IMR-90 (cell line): ENCODE measurements around the gene TRIM5. TPM values are rescaled to one million over a fixed set of nuclear protein-coding genes. Genes with fewer than 3 reads are reported as not detected.

Experiments
- ATAC-seq: fragments of 200-7000 bp; cut with Tn5 transposase; 2 replicates; pipeline ENCODE4 v1.9.1; 2020; ENCODE audit warnings: low read depth, mild to moderate bottlenecking, moderate library complexity
- BruUV-seq: library from RNA; stranded (reverse); fragments of 400-500 nt; replicated peaks from 2 replicates; lab custom pipeline; 2021; lab: Mats Ljungman, UMichigan
- CTCF ChIA-PET: fragments of 300-600 bp; formaldehyde crosslinking; extraction: SDS; loops from one replicate; lab custom pipeline; 2021; ENCODE audit warnings: antibody characterized with exemption; lab: Yijun Ruan, JAX
- POLR2A ChIA-PET: fragments of 300-600 bp; sonication (Branson Sonifier 250); formaldehyde crosslinking; loops from one replicate; lab custom pipeline; 2022; ENCODE audit warnings: antibody characterized with exemption; ENCODE audit not compliant: unreplicated experiment; lab: Charles Lee
- DNase-seq: peaks from one replicate; pipeline ENCODE4 v3.0.0; 2013
- H2AFZ ChIP-seq: replicated peaks from 2 replicates; pipeline ENCODE3; 2013; ENCODE audit warnings: low read length, mild to moderate bottlenecking; ENCODE audit not compliant: poor library complexity
- H2AK5ac ChIP-seq: 2 replicates; pipeline ENCODE4 v1.6.1; 2013; ENCODE audit warnings: low read depth, low read length, inconsistent platforms
- H2AK9ac ChIP-seq: replicated peaks from 2 replicates; pipeline ENCODE3; 2013; ENCODE audit warnings: mild to moderate bottlenecking, low read depth, low read length, moderate library complexity; ENCODE audit not compliant: poor library complexity
- H2BK120ac ChIP-seq: 2 replicates; pipeline ENCODE4 v1.6.1; 2013; ENCODE audit warnings: low read depth, low read length, inconsistent platforms
- H2BK15ac ChIP-seq: 3 replicates; pipeline ENCODE4 v1.6.1; 2013; ENCODE audit warnings: low read depth, low read length, inconsistent platforms
- H2BK20ac ChIP-seq: 2 replicates; pipeline ENCODE4 v1.6.1; 2013; ENCODE audit warnings: low read depth, mild to moderate bottlenecking, inconsistent platforms, low read length, moderate library complexity
- H2BK5ac ChIP-seq: 2 replicates; pipeline ENCODE4 v1.6.1; 2013; ENCODE audit warnings: mild to moderate bottlenecking, low read depth, low read length, inconsistent platforms; ENCODE audit not compliant: poor library complexity, severe bottlenecking
- H3K14ac ChIP-seq: replicated peaks from 2 replicates; pipeline ENCODE4 v1.6.1; 2013; ENCODE audit warnings: low read depth, low read length, inconsistent platforms
- H3K18ac ChIP-seq: 2 replicates; pipeline ENCODE4 v1.6.1; 2013; ENCODE audit warnings: low read depth, low read length, control low read depth
- H3K23ac ChIP-seq: 2 replicates; pipeline ENCODE4 v1.6.1; 2013; ENCODE audit warnings: low read depth, low read length, inconsistent platforms
- H3K27ac ChIP-seq: 2 replicates; pipeline ENCODE4 v1.5.1; 2013; ENCODE audit warnings: mild to moderate bottlenecking, control low read depth, low read length; ENCODE audit not compliant: insufficient read depth
- H3K27me3 ChIP-seq: 2 replicates; pipeline ENCODE4 v1.6.1; 2013; ENCODE audit warnings: low read length; ENCODE audit not compliant: control insufficient read depth, insufficient read depth
- H3K36me3 ChIP-seq: 2 replicates; pipeline ENCODE4 v1.6.1; 2013; ENCODE audit warnings: low read length, mixed read lengths; ENCODE audit not compliant: control insufficient read depth, insufficient read depth
- H3K4ac ChIP-seq: 2 replicates; pipeline ENCODE4 v1.6.1; 2013; ENCODE audit warnings: low read depth, low read length, inconsistent platforms
- H3K4me1 ChIP-seq: 2 replicates; pipeline ENCODE4 v1.6.1; 2013; ENCODE audit warnings: low read length, mixed read lengths; ENCODE audit not compliant: control insufficient read depth, insufficient read depth
- H3K4me2 ChIP-seq: 2 replicates; pipeline ENCODE4 v1.6.1; 2013; ENCODE audit warnings: low read depth, mild to moderate bottlenecking, control low read depth, low read length, moderate library complexity
- H3K4me3 ChIP-seq: 2 replicates; pipeline ENCODE4 v1.5.1; 2013; ENCODE audit warnings: low read depth, mild to moderate bottlenecking, control low read depth, low read length, moderate library complexity; ENCODE audit not compliant: insufficient read depth
- H3K56ac ChIP-seq: 2 replicates; pipeline ENCODE4 v1.6.1; 2013; ENCODE audit warnings: low read length, inconsistent platforms; ENCODE audit not compliant: insufficient read depth; ENCODE audit errors: extremely low read depth
- H3K79me1 ChIP-seq, 2 experiments: 2 replicates each; pipeline ENCODE4 v1.6.1; 2013; ENCODE audit warnings: low read length in 2 of 2, inconsistent platforms in 1 of 2, low read depth in 1 of 2
- H3K9ac ChIP-seq: 2 replicates; pipeline ENCODE4 v1.6.1; 2013; ENCODE audit warnings: low read depth, low read length, control low read depth
- H3K9me1 ChIP-seq: 2 replicates; pipeline ENCODE4 v1.6.1; 2013; ENCODE audit warnings: low read length, inconsistent platforms; ENCODE audit not compliant: insufficient read depth
- H3K9me3 ChIP-seq: 2 replicates; pipeline ENCODE4 v1.6.1; 2013; ENCODE audit warnings: low read length; ENCODE audit not compliant: control insufficient read depth, insufficient read depth
- H4K20me1 ChIP-seq: 2 replicates; pipeline ENCODE4 v1.6.1; 2013; ENCODE audit warnings: low read length, inconsistent platforms; ENCODE audit not compliant: insufficient read depth
- H4K5ac ChIP-seq: 2 replicates; pipeline ENCODE4 v1.6.1; 2013; ENCODE audit warnings: mild to moderate bottlenecking, low read depth, low read length, control low read depth
- H4K8ac ChIP-seq, 2 experiments: 2 replicates each; pipeline ENCODE4 v1.6.1; 2013; ENCODE audit warnings: low read depth in 2 of 2, low read length in 2 of 2, control low read depth in 1 of 2, inconsistent platforms in 1 of 2
- H4K91ac ChIP-seq: 2 replicates; pipeline ENCODE4 v1.6.1; 2013; ENCODE audit warnings: low read depth, low read length, inconsistent platforms; ENCODE audit not compliant: insufficient read depth
- BHLHE40 ChIP-seq: fragments of 150-350 bp; IDR thresholded peaks from 2 replicates; pipeline ENCODE4 v1.6.1; 2016; ENCODE audit warnings: mild to moderate bottlenecking, low read depth, low read length
- CEBPB ChIP-seq: IDR thresholded peaks from 2 replicates; pipeline ENCODE4 v1.6.1; 2012; ENCODE audit warnings: low read depth, low read length, improper control_type of control experiment
- CHD1 ChIP-seq: IDR thresholded peaks from 2 replicates; pipeline ENCODE4 v1.6.1; 2012; ENCODE audit warnings: low read depth, low read length, improper control_type of control experiment
- FOS ChIP-seq: fragments of 150-350 bp; IDR thresholded peaks from 2 replicates; pipeline ENCODE4 v1.6.1; 2016; ENCODE audit warnings: low read depth, low read length
- MAFK ChIP-seq: IDR thresholded peaks from 2 replicates; pipeline ENCODE4 v1.6.1; 2012; ENCODE audit warnings: low read depth, low read length, improper control_type of control experiment
- MAZ ChIP-seq: IDR thresholded peaks from 2 replicates; pipeline ENCODE4 v1.6.1; 2012; ENCODE audit warnings: low read depth, mild to moderate bottlenecking, low read length, improper control_type of control experiment, moderate library complexity, borderline replicate concordance
- NFE2L2 ChIP-seq: fragments of 150-350 bp; IDR thresholded peaks from 2 replicates; pipeline ENCODE4 v1.6.1; 2016; ENCODE audit warnings: low read depth, mild to moderate bottlenecking, low read length
- RCOR1 ChIP-seq: IDR thresholded peaks from 2 replicates; pipeline ENCODE4 v1.6.1; 2012; ENCODE audit warnings: mild to moderate bottlenecking, low read length, improper control_type of control experiment; ENCODE audit not compliant: insufficient replicate concordance
- SMC3 ChIP-seq: fragments of 150-350 bp; IDR thresholded peaks from 2 replicates; pipeline ENCODE4 v1.6.1; 2016; ENCODE audit warnings: low read depth, mild to moderate bottlenecking, antibody characterized with exemption, low read length, moderate library complexity
- WGBS, 2 experiments: methylation state at CpG; one replicate each; pipeline versions ENCODE4 v1.1.5 to v1.1.7; 2013; ENCODE audit warnings: missing lambda C conversion rate in 2 of 2; ENCODE audit not compliant: insufficient read length in 1 of 2; ENCODE audit errors: extremely low coverage in 2 of 2; 5-methylcytosine and 5-hydroxymethylcytosine counted together
- dilution Hi-C: fragments of 300-500 bp; cut with HindIII; formaldehyde crosslinking; loops from one replicate; pipeline ENCODE4 v1.14.3; 2018; ENCODE audit warnings: low sequenced_read_pairs; ENCODE audit not compliant: unreplicated experiment
- in situ Hi-C: fragments of 300-500 bp; cut with MboI; formaldehyde crosslinking; loops from 3 replicates; pipeline ENCODE4 v1.14.3; 2019; ENCODE audit warnings: low sequenced_read_pairs, inconsistent platforms, mixed read lengths
- intact Hi-C: fragments of 100-400 bp; cut with micrococcal nuclease; formaldehyde crosslinking; loops from 2 replicates; pipeline ENCODE4 v1.10.0; 2022
- polyA plus RNA-seq, 3 experiments: library from polyadenylated mRNA; depleted of rRNA; stranded (reverse); fragments of >200 nt; gene quantifications; 2 replicates each; pipeline ENCODE4 v1.2.3, GENCODE V29; 2012; ENCODE audit warnings: low replicate concordance in 1 of 3
- total RNA-seq: library from RNA; depleted of rRNA; stranded (reverse); fragments of >200 nt; gene quantifications from 2 replicates; pipeline ENCODE4 v1.2.3, GENCODE V29; 2012
- TF ChIP-seq, protein P1 (sequence below): fragments of 150-350 bp; IDR thresholded peaks from 2 replicates; pipeline ENCODE4 v1.6.1; 2017; ENCODE audit warnings: mild to moderate bottlenecking, antibody characterized with exemption, low read length, low read depth
- TF ChIP-seq, protein P2 (sequence below): conservative IDR thresholded peaks from 2 replicates; pipeline ENCODE4 v1.5.1; 2012; ENCODE audit warnings: mild to moderate bottlenecking, low read depth, low read length, improper control_type of control experiment

TRIM5 gene
- total and polyA plus RNA-seq, 2 of the 4 experiments (the other 2 are of a cell fraction): 32.6 to 49.1 TPM

DNA sequence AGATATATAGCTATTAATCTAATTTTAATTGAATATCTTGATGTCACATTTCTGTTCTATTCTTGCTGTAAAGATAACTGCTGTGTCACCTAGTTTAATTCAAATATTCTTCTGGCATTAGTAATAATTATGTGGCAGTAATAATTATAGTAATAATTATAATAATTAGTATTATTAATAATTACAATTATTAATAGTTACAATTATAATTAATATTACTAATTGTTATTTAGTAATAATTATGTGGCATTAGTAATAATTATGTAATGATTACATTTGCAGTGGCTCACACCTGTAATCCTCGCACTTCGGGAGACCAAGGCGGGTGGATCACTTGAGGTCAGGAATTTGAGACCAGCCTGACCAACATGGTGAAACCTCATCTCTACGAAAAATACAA lies 1.6 kb upstream of the TRIM5 start:
- Histone ChIP-seq H3K27ac (no peak overlapping the region), H4K20me1 (no peaks in the 10 kb centered on the region), H3K4me3 (no peak overlapping the region), H3K9me3 (no peaks in the 10 kb centered on the region), H3K4ac (no peak overlapping the region), H4K8ac (no peak overlapping the region), H2BK15ac (no peak overlapping the region), H2BK5ac (no peak overlapping the region), H2AK5ac (no peak overlapping the region), H3K4me2 (no peak overlapping the region), H4K5ac (no peak overlapping the region), H4K91ac (no peak overlapping the region), H3K9me1 (no peaks in the 10 kb centered on the region; the same call in none of the 2 replicates), H2BK20ac (no peak overlapping the region), H3K18ac (no peak overlapping the region), H3K4me1 (peaks cover 3% of the 10 kb centered on the region), H3K36me3 (no peaks in the 10 kb centered on the region), H3K27me3 (no peaks in the 10 kb centered on the region), H3K56ac (no peak overlapping the region), H3K79me1 (peaks cover 18 to 36% of the 10 kb centered on the region in 2 experiments), H2BK120ac (no peak overlapping the region), H2AK9ac (no peak overlapping the region), H3K9ac (no peak overlapping the region), H3K23ac (no peak overlapping the region), H3K14ac (no peak overlapping the region), H2AFZ (no peak overlapping the region)
- POLR2A ChIA-PET: no interaction called here
- dilution Hi-C loops (no loop called here), in situ Hi-C loops (loop anchor here (5.0 to 25.0 kb wide), 2 partner anchors 64 to 676 kb away; no protein-coding TSS in a partner anchor), intact Hi-C loops (loop anchor here (10.0 kb wide), 1 partner anchor 322 kb away; no protein-coding TSS in a partner anchor)
- no CpG with 5 or more reads among the region's 4 CpGs for WGBS, 2 experiments
- TF ChIP-seq, protein P1, sequence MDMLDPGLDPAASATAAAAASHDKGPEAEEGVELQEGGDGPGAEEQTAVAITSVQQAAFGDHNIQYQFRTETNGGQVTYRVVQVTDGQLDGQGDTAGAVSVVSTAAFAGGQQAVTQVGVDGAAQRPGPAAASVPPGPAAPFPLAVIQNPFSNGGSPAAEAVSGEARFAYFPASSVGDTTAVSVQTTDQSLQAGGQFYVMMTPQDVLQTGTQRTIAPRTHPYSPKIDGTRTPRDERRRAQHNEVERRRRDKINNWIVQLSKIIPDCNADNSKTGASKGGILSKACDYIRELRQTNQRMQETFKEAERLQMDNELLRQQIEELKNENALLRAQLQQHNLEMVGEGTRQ: no peak
- TF ChIP-seq CEBPB (no peak), SMC3 (no peak), BHLHE40 (no peak), MAZ (no peak), NFE2L2 (no peak), FOS (no peak), RCOR1 (no peak), MAFK (no peak), CHD1 (no peak)
- TF ChIP-seq, protein P2, sequence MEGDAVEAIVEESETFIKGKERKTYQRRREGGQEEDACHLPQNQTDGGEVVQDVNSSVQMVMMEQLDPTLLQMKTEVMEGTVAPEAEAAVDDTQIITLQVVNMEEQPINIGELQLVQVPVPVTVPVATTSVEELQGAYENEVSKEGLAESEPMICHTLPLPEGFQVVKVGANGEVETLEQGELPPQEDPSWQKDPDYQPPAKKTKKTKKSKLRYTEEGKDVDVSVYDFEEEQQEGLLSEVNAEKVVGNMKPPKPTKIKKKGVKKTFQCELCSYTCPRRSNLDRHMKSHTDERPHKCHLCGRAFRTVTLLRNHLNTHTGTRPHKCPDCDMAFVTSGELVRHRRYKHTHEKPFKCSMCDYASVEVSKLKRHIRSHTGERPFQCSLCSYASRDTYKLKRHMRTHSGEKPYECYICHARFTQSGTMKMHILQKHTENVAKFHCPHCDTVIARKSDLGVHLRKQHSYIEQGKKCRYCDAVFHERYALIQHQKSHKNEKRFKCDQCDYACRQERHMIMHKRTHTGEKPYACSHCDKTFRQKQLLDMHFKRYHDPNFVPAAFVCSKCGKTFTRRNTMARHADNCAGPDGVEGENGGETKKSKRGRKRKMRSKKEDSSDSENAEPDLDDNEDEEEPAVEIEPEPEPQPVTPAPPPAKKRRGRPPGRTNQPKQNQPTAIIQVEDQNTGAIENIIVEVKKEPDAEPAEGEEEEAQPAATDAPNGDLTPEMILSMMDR: no peak
- no TSS peak for BruUV-seq
- CTCF ChIA-PET: interaction anchor here (2.0 kb wide), 1 partner anchor 8 kb away, joined by 12 read pairs; no protein-coding TSS in a partner anchor
- ATAC-seq: no peak
- no peak for DNase-seq
